ENCODE results near the gene RPL38.

RPL38 gene

GRCh38 chr17:74250324-74250995 is 47.0 kb downstream of the RPL38 start:
- DNase-seq (ENCODE audit: low spot score): no peak

GRCh38 chr17:74251051-74251450 is 47.6 kb downstream of the RPL38 start:
- no peak for DNase-seq (ENCODE audit: low spot score)

- no peak for DNase-seq (ENCODE audit: low spot score)
These were observed 48.1 kb downstream of the RPL38 start for GRCh38 chr17:74251569-74251968.

GRCh38 chr17:74252211-74252610 is 48.7 kb downstream of the RPL38 start:
- no peak for DNase-seq (ENCODE audit: low spot score)

- no peak for DNase-seq (ENCODE audit: low spot score)
These were observed 49.6 kb downstream of the RPL38 start for GRCh38 chr17:74253036-74253435.

GRCh38 chr17:74257311-74257710 is 53.8 kb downstream of the RPL38 start:
- DNase-seq (ENCODE audit: low spot score): no peak

GRCh38 chr17:74259667-74260524 is 56.4 kb downstream of the RPL38 start:
- DNase-seq (ENCODE audit: low spot score): no peak

Data from AG08396 (cell line).